OCI-LY3 (cell line): ENCODE measurements around the gene TMED5.

Source experiments
- CTCF ChIP-seq: fragments of 200-600, 300-600 bp; sonication (generic); IDR thresholded peaks from 2 replicates; pipeline ENCODE4 v1.5.1; 2014; ENCODE audit warnings: antibody characterized with exemption, low read length, low read depth
- EZH2phosphoT487 ChIP-seq: fragments of 200-600 bp; shearing (Covaris generic); IDR thresholded peaks from 2 replicates; pipeline ENCODE4 v1.6.1; 2018; ENCODE audit warnings: antibody characterized with exemption, mixed run types, low read depth

GRCh38 chr1:93177991-93178390 is 2.2 kb downstream of the TMED5 start:
- no peak for TF ChIP-seq CTCF
- TF ChIP-seq EZH2phosphoT487: no peak
